ENCODE measurements around the gene CREBL2.

The CREBL2 gene

DNA sequence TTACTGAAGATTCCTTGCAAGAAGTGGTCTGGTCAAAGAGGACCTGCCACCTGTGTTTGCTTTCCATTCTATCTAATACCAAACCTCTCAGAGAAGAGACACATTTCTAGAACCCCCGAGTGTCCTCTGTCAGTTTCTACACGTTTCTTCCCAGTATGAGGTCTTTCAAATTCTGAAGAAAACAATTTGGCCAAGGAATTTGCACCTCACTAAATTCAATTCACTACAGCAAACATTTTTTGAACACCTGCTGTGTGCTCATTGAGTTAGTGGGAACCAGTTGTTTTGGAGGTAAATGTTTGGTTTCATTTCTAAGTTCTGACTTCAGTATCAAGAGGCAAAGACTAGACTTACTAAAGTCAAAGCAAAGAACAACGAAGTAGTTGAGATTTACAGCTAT, 64.9 kb downstream of the CREBL2 start:
- no peak for DNase-seq (ENCODE audit: low read depth in 2 of 2)

DNA sequence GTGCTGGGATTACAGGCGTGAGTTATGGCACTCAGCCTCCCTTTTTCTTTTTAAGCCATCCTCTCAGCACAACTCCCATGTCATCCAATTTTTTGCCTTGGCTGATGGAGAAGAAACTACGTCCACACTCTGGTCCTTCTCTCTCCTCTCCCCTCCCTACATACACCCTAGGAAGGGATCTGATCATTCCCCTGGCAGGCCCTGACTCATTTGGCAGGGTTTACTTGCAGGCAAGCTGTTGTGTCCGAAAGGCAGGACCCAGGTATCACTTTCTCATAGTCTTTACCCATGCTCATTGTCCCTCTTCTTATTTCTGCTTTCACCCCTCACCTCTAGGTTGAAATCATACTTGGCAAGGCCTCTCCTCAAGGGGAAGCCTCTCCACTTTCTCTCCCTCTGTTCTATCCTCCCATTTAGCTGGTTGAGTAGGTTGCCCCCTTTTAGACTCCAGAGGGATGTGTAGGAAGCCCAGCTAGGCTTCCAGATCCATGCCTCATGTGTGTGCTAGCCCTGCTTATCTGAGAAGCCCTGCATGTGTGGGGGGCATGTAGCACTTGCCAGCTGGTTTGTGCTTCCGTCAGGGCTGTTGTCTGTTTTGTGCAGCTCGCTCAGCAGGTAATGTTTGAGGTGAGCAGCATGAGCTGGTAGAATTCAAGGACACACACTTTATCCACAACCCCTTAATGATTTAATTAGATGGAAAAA, 69.5 kb downstream of the CREBL2 start:
- no peak for DNase-seq (ENCODE audit: low read depth in 2 of 2)

DNA sequence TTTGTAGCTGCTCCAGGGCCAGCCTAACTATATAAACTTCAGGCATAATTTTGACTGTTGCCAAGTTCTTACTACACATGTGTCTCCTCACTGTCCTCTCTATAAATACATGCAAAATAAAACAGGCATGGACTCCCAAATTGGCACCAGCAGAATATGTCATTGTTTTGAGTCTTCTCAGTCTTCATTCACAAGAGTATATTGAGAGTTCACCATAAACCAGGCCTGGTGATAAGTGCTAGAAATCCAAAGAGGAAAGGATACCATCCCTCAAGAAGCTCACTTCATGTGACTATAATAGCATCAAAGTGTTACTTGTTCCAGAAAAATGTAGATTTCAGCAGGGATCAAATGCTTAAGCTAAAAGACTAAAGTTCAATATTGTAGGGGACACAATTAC, 70.6 kb downstream of the CREBL2 start:
- no peak for DNase-seq (ENCODE audit: low read depth in 2 of 2)

DNA sequence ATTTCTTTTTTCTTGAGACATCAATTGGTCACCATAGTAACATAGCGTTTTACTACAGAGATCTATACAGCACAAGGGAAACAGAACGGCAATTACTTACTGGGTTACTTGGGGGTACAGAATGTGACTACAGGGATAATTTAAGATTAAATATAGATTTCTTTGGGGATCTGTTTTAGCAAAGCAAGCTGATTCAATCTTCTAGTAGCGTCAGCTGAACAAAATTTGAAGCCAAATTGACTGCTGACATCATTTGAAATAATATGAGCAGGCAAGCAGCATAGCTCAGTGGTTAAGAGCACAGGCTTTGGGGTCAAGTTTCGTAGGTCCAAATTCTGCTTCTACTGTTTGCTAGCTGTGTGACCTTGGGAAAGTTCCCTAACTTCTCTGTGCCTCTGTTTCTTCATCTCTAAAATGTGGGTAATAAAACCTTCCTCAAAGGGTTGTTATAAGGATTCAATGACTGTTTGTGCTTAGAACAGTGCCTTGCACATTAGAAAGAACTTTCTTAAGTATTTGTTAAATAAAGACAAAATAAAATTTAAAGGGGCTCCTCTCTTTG, 71.5 kb downstream of the CREBL2 start:
- DNase-seq (ENCODE audit: low read depth in 2 of 2): no peak

DNA sequence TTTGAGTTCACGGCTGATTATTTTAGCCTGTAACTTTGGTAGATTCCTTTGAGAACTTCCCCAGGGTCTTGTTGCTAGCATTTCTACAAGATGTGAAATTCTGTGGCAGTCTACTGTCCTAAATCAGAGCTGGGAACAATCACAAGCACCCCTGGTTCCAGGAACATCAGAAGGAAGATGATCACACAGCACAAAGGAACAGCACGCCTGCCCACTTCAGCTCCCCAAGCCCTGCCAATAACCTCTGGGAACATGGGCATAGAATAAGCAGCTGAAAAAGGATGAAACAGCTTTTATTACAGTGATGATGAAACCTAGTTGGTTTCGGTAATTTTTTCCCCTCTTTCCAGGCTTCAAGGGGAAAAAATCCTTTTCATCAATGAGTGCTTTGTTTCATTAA, 72.0 kb downstream of the CREBL2 start:
- no peak for DNase-seq (ENCODE audit: low read depth in 2 of 2)

DNA sequence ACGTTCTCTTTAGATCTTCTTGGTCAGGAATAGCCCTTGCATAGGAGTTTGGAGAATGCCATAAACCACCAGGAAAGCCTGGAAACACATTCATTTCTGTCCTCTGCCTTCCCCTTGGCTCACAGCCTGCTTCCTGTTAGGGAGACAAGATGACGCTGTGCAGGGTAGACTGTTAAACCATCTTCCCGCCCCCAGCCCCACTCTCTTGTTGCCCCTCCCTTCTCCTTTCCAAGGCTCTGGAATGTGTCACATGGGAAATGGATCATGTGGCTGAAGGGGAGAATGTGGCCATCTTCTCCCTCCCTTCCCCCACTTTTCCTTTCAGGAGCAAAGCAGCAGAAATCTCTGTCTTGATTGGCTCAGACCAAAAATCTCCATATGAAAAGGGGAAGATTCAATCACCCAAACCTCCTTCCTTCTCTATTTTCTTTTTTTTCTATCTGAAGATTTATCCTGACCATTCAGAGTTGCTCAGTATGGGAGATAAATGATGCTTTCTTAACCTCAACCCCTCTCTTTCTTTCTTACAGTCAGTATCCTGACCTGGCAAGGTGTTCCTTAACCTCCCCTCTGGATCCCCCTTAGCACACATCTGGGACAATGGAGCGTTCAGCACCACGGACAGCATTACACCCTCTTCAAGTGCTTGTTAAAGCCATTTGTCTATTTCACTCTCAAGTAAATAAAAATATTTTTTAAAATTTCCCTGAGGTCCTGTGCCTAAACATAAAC, 72.9 kb downstream of the CREBL2 start:
- DNase-seq (ENCODE audit: low read depth in 2 of 2): no peak

DNA sequence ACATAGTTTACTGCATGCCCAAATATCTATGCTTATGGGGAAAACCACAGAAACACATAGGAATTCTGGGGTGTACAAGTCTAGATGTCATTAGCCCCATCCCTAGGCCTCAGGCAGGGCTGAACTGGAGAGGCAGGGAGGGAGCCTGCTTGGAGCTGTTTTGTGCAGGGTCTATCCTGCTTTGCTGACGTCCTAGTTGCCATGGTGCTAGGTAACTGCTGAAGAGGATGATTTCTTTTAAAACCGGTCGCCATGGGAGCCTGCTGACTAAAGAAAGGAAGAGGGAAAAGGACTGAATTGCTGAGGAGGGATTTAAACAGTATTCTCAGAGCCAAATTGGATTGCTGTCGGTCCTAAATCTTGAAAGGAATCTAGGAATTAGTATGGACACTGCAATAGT, 73.6 kb downstream of the CREBL2 start:
- no peak for DNase-seq (ENCODE audit: low read depth in 2 of 2)

DNA sequence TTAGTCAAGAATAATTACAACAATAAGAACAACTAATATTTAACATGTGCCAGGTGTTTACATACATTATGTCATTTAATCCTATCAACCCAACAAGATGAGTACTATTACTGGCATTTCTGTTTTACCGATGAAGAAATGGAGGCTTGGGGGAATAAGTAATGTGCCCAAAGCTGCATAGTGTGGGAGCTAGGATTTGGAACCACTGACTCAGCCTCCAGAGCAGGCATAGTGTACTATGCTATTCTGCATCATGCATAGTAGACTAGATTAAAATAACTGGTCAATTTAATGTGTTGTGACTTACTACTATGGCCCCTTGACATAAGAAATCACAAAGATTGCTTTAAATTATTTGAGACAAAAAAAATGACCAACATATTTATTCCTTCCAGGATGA, 74.8 kb downstream of the CREBL2 start:
- no peak for DNase-seq (ENCODE audit: low read depth in 2 of 2)

DNA sequence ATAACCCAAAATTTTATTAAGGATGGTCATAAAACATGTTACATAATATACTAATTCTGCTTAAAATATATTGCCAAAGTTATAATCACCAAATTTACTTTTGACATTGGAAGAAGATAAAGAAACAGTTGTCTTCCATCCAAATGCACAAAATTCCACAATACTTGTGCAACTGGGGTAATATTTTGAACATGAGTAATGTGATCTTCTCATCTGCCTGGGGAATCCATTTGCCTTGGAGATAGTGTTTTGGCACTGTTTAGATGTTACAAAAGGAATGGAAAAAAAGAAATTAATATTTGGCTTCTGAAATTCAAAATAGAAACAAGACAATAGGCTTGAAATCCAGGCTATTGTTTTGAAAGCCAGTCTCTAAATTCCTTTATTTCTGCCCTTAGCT, 75.2 kb downstream of the CREBL2 start:
- DNase-seq (ENCODE audit: low read depth in 2 of 2): no peak

DNA sequence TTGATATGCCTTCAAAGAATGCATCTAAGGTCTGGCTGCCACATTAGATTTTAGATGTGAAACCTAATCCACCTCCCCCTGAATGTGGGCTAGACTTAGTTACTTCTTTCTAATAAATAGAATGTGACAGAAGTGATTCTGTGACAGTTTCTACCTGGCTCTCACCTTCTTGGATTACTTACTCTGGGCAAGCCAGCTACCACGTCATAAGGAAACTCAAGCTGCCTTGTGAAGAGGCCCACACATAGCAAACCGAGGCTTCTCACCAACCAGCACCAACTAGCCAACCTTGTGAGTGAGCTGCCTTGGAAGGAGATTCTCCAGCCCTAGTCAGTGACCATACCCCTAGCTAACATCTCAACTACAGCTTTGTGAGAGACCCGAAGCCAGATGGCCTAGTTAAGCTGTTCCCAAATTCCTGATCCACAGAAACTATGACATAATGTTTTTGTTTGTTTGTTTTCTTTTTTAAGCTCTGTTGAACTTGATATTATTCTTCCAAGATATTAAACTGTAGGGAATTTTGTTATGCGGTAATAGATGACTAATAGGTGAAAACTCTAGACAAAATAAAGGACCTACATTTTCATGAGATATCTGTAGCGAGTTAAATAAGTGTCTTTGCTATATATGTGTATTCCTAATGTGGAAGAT, 78.1 kb downstream of the CREBL2 start:
- DNase-seq (ENCODE audit: low read depth in 2 of 2): no peak

DNA sequence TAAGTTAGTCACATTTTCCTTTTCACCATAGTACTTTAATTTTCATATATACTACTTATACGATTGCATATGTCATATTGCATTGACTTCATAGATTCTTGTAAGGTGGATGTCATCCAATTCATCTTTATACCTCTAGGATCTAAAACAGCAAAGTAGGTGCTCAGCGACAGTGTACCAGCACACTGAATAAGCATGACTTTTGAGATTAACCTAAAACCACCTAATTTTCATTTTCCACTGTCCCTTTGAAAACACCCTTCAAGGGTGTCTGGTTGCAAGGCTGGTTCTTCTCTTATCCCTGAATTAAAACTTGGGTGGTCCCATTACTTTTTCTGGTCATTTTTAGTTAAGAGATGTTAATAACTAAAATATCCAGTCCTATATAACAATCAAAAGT, 79.9 kb downstream of the CREBL2 start:
- DNase-seq (ENCODE audit: low read depth in 2 of 2): no peak

DNA sequence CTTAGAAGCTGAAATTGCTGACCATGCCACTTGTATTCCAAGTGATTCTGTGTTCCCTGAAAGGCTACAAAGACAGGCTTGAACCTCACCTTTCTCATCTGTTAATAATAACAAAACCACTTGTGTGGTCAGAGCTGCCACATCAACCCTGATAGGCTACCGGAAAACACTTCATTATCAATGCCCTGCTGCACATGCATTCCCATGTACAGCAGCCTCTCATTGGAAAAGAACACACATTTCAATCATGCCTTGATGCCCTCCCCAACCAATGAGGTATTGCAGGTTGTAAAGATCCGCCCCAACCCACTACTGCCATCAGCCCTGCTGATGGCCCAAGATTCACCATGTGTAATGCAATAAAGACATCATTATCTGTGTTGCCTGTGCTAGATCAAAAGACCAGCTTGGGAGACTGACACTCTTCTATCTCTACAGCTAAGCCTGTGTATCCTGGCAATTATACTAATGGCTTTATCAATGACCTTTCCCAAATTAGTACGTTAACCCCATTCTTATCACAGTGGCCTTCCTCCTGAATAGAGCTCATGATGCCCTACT, 81.5 kb downstream of the CREBL2 start:
- DNase-seq (ENCODE audit: low read depth in 2 of 2): no peak
